Measurements from ENCODE around the gene ETV6. TPM values are rescaled to one million over a fixed set of nuclear protein-coding genes. Genes with fewer than 3 reads are reported as not detected.
"Not testable (repeated sequence)": the region's sequence is repeated elsewhere in the genome, so short reads cannot be mapped to it uniquely, and the experiment has no call there.

The ETV6 gene
- total RNA-seq, 2 experiments from 2014 or later: 17.1 to 19.3 TPM

GRCh38 chr12:11905534-11905933 is 256.1 kb downstream of the ETV6 start:
- intact Hi-C loops (cut with micrococcal nuclease; ENCODE audit: unreplicated experiment): no loop called here
- no peak overlapping the region for H3K4me3 ChIP-seq (ENCODE audit: low read depth, low read length, poor library complexity, severe bottlenecking)
- no peak overlapping the region for H3K4me2 ChIP-seq (ENCODE audit: low read length)
- POLR2A ChIA-PET: no interaction called here
- no peaks in the 10 kb centered on the region for H3K9me2 ChIP-seq (ENCODE audit: insufficient read depth, low read length)
- H4K20me1 ChIP-seq (ENCODE audit: insufficient read depth, low read length): no peaks in the 10 kb centered on the region
- H3K9me3 ChIP-seq (ENCODE audit: low read length): peaks cover 21% of the 10 kb centered on the region
- H2AFZ ChIP-seq (ENCODE audit: low read length): no peak overlapping the region
- H3K36me3 ChIP-seq (ENCODE audit: insufficient read depth, low read length): no peaks in the 10 kb centered on the region
- no peak for TF ChIP-seq EZH2phosphoT487 (IDR thresholded peaks at IDR 0.05; ENCODE audit: borderline replicate concordance, low read depth, low read length)
- TF ChIP-seq CTCF (conservative IDR thresholded peaks at IDR 0.05; ENCODE audit: low read length): no peak
- no peak overlapping the region for H3K27ac ChIP-seq (ENCODE audit: low read depth, low read length, poor library complexity, severe bottlenecking)
- BruUV-seq (replicated peaks): no TSS peak
- no peaks in the 10 kb centered on the region for H3K4me1 ChIP-seq (ENCODE audit: insufficient read depth, low read length, poor library complexity, severe bottlenecking)
- CTCF ChIA-PET (ENCODE audit: unreplicated experiment): no interaction called here
- no peaks in the 10 kb centered on the region for H3K79me2 ChIP-seq (ENCODE audit: insufficient read depth, low read depth, low read length)
- DNase-seq (ENCODE audit: low spot score): no peak

GRCh38 chr12:11906286-11906935 is 256.9 kb downstream of the ETV6 start:
- ChIA-PET CTCF (ENCODE audit: unreplicated experiment) (no interaction called here), POLR2A (no interaction called here)
- peaks cover 21% of the 10 kb centered on the region for H3K9me3 ChIP-seq (ENCODE audit: low read length)
- no peak overlapping the region for H3K4me3 ChIP-seq (ENCODE audit: low read depth, low read length, poor library complexity, severe bottlenecking)
- H3K4me1 ChIP-seq (ENCODE audit: insufficient read depth, low read length, poor library complexity, severe bottlenecking): no peaks in the 10 kb centered on the region
- H3K36me3 ChIP-seq (ENCODE audit: insufficient read depth, low read length): no peaks in the 10 kb centered on the region
- no peaks in the 10 kb centered on the region for H4K20me1 ChIP-seq (ENCODE audit: insufficient read depth, low read length)
- DNase-seq (ENCODE audit: low spot score): no peak
- peak overlapping the region; percentile 30; the same call in 1 of the 2 replicates for H2AFZ ChIP-seq (ENCODE audit: low read length)
- TF ChIP-seq CTCF (conservative IDR thresholded peaks at IDR 0.05; ENCODE audit: low read length): no peak
- no peak for TF ChIP-seq EZH2phosphoT487 (IDR thresholded peaks at IDR 0.05; ENCODE audit: borderline replicate concordance, low read depth, low read length)
- no peaks in the 10 kb centered on the region for H3K79me2 ChIP-seq (ENCODE audit: insufficient read depth, low read depth, low read length)
- no TSS peak for BruUV-seq (replicated peaks)
- no peaks in the 10 kb centered on the region for H3K9me2 ChIP-seq (ENCODE audit: insufficient read depth, low read length)
- no peak overlapping the region for H3K4me2 ChIP-seq (ENCODE audit: low read length)
- H3K27ac ChIP-seq (ENCODE audit: low read depth, low read length, poor library complexity, severe bottlenecking): no peak overlapping the region
- intact Hi-C loops (cut with micrococcal nuclease; ENCODE audit: unreplicated experiment): no loop called here

GRCh38 chr12:11907625-11908024 is 258.2 kb downstream of the ETV6 start:
- DNase-seq (ENCODE audit: low spot score): no peak
- POLR2A ChIA-PET: no interaction called here
- H2AFZ ChIP-seq (ENCODE audit: low read length): no peak overlapping the region
- H3K27ac ChIP-seq (ENCODE audit: low read depth, low read length, poor library complexity, severe bottlenecking): no peak overlapping the region
- no peaks in the 10 kb centered on the region for H3K79me2 ChIP-seq (ENCODE audit: insufficient read depth, low read depth, low read length)
- TF ChIP-seq EZH2phosphoT487 (IDR thresholded peaks at IDR 0.05; ENCODE audit: borderline replicate concordance, low read depth, low read length) (no peak), CTCF (conservative IDR thresholded peaks at IDR 0.05; ENCODE audit: low read length) (no peak)
- no peaks in the 10 kb centered on the region for H3K4me1 ChIP-seq (ENCODE audit: insufficient read depth, low read length, poor library complexity, severe bottlenecking)
- H3K4me3 ChIP-seq (ENCODE audit: low read depth, low read length, poor library complexity, severe bottlenecking): no peak overlapping the region
- H3K4me2 ChIP-seq (ENCODE audit: low read length): no peak overlapping the region
- H3K36me3 ChIP-seq (ENCODE audit: insufficient read depth, low read length): no peaks in the 10 kb centered on the region
- no TSS peak for BruUV-seq (replicated peaks)
- CTCF ChIA-PET (ENCODE audit: unreplicated experiment): no interaction called here
- H4K20me1 ChIP-seq (ENCODE audit: insufficient read depth, low read length): no peaks in the 10 kb centered on the region
- no peaks in the 10 kb centered on the region for H3K9me2 ChIP-seq (ENCODE audit: insufficient read depth, low read length)
- H3K9me3 ChIP-seq (ENCODE audit: low read length): peaks cover 21% of the 10 kb centered on the region
- intact Hi-C loops (cut with micrococcal nuclease; ENCODE audit: unreplicated experiment): no loop called here

- H3K36me3 ChIP-seq (ENCODE audit: insufficient read depth, low read length); H3K4me3 ChIP-seq (ENCODE audit: low read depth, low read length, poor library complexity, severe bottlenecking); H3K79me2 ChIP-seq (ENCODE audit: insufficient read depth, low read depth, low read length); H3K4me2 ChIP-seq (ENCODE audit: low read length); H4K20me1 ChIP-seq (ENCODE audit: insufficient read depth, low read length); CTCF ChIA-PET (ENCODE audit: unreplicated experiment); H3K27ac ChIP-seq (ENCODE audit: low read depth, low read length, poor library complexity, severe bottlenecking); POLR2A ChIA-PET; H2AFZ ChIP-seq (ENCODE audit: low read length); H3K9me2 ChIP-seq (ENCODE audit: insufficient read depth, low read length); DNase-seq (ENCODE audit: low spot score); H3K4me1 ChIP-seq (ENCODE audit: insufficient read depth, low read length, poor library complexity, severe bottlenecking); BruUV-seq (replicated peaks); intact Hi-C loops (cut with micrococcal nuclease; ENCODE audit: unreplicated experiment): not testable (repeated sequence)
- peaks cover 21% of the 10 kb centered on the region for H3K9me3 ChIP-seq (ENCODE audit: low read length)
Measured at GRCh38 chr12:11909406-11909805, 259.9 kb downstream of the ETV6 start.
